H1 (cell line): ENCODE measurements around the gene NELFB. TPM values are rescaled to one million over a fixed set of nuclear protein-coding genes. Genes with fewer than 3 reads are reported as not detected.

Source experiments
- BRCA1 ChIP-seq: IDR thresholded peaks from 2 replicates; pipeline ENCODE4 v1.6.1; 2012; ENCODE audit warnings: low read depth, low read length, improper control_type of control experiment
- CHD2 ChIP-seq: IDR thresholded peaks from 2 replicates; pipeline ENCODE4 v1.6.1; 2012; ENCODE audit warnings: low read length, improper control_type of control experiment
- SIX5 ChIP-seq: IDR thresholded peaks from 2 replicates; pipeline ENCODE4 v1.6.1; 2011; ENCODE audit warnings: mild to moderate bottlenecking, low read depth, low read length
- TEAD4 ChIP-seq: IDR thresholded peaks from 2 replicates; pipeline ENCODE4 v1.6.1; 2012; ENCODE audit warnings: low read depth, low read length, inconsistent platforms, mixed read lengths
- polyA plus RNA-seq, 7 experiments: library from polyadenylated mRNA; depleted of rRNA in 3 of 7; stranded (reverse) in 5 of 7; unstranded in 2 of 7; fragments of >200 nt in 5 of 7; fragments of 200-250 nt in 2 of 7; gene quantifications; 1 replicate in 5 of 7; 2 replicates in 1 of 7; 4 replicates in 1 of 7; pipeline versions ENCODE4 v1.2.1 to v1.2.3, GENCODE V29; 2011 to 2013; ENCODE audit warnings: missing spikeins in 2 of 7, mixed read lengths in 2 of 7
- total RNA-seq: library from RNA; stranded (reverse); fragmentation: NEBNext Ultra II Directional; extraction: Animal tissue kit (Norgen Biotek cat#: 25700); gene quantifications from 2 replicates; pipeline ENCODE4 v1.2.1, GENCODE V29; 2021

NELFB gene
- total and polyA plus RNA-seq, 2 of the 8 experiments (the other 6 are each of a cell fraction or from before 2014, with no cell fraction given): 57.6 to 78.0 TPM

DNA sequence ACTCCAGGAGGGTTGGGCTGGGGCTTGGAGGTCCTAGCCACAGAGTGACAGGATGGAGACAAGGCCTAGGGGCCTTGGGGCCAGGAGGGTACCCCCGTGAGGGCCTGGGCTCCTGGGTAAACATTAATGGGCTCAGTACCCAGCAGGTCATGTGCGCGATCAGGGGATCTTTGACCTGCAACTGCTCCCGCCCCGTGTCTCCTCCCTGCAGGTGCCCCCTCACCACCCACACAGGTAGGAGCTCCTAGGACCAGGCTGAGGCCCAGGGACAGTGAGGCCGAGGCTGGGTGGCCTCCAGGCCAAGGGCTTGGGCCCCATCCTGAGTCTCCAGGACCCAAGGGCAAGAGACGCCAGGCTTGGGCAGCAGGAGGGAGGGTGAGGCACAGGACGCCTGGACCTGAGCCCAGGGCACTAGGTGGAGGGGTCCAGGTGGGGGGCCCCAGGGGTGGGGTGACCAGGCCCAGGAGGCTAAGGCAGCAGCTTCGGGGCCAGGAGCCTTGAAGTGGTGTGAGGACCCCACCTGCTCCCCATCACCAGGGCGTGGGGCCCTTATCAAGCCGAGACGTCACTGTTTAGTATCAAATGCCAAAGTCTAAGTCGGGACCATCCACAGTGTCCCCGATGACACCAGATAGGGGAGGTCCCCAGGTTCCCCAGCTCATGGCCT, 24.3 kb upstream of the NELFB start, which contains the start of gene SLC34A3 (continued):
- TF ChIP-seq CHD2: no peak
- TF ChIP-seq TEAD4: no peak
- TF ChIP-seq BRCA1: no peak
- TF ChIP-seq SIX5: no peak
- TF ChIP-seq, all 59 proteins: peak for 0
